Spleen (tissue), 7 donors: ENCODE measurements around the gene AAK1.
"Not testable (repeated sequence)": the region's sequence is repeated elsewhere in the genome, so short reads cannot be mapped to it uniquely, and the experiment has no call there.

Experiments
- POLR2A ChIP-seq, 3 donors: fragments of 450-650 bp; IDR thresholded peaks; one replicate each; pipeline ENCODE4 v1.5.1; 2017; ENCODE audit warnings: antibody characterized with exemption in 3 of 3, mild to moderate bottlenecking in 1 of 3
- POLR2AphosphoS5 ChIP-seq, 3 donors: sonication (generic); formaldehyde crosslinking; IDR thresholded peaks; one replicate each; pipeline ENCODE4 v1.5.1; 2017; ENCODE audit warnings: antibody characterized with exemption in 3 of 3
- TF ChIP-seq, protein P1 (sequence below), 11 experiments: fragments of 200-600 bp in 7 of 11; fragments of 450-650 bp in 4 of 11; sonication (generic) in 4 of 11; IDR thresholded peaks in 8 of 11; conservative IDR thresholded peaks in 3 of 11; 1 replicate in 7 of 11; 2 replicates in 4 of 11; pipeline versions ENCODE4 v1.4.0 to v1.8.0; 2016 to 2021; ENCODE audit warnings: antibody characterized with exemption in 11 of 11, inconsistent platforms in 4 of 11, mild to moderate bottlenecking in 1 of 11
- donor health status: DM: no; HTN: no; CAD: no; lungs with moderate emphysema.
- donor health status: DM: no; HTN: no; CAD: no.
- donor health status: DM: no; HTN: no; CAD: no.

DNA sequence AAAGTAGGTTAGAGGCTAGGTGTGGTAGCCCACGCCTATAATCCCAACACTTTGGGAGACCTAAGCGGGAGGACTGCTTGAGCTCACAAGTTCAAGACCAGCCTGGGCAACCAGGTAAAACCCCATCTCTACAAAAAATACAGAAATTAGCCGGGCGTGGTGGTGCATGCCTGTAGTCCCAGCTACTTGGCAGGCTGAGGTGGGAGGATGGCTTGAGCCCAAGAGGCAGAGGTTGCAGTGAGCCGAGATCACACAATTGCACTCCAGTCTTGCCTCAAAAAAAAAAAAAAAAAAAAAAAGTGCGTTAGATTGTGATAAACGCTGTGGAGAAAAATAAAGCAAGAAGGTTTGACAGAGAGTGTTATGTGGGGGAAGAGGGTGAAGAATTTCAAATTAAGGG, 36.8 kb downstream of the AAK1 start:
- TF ChIP-seq, protein P1, sequence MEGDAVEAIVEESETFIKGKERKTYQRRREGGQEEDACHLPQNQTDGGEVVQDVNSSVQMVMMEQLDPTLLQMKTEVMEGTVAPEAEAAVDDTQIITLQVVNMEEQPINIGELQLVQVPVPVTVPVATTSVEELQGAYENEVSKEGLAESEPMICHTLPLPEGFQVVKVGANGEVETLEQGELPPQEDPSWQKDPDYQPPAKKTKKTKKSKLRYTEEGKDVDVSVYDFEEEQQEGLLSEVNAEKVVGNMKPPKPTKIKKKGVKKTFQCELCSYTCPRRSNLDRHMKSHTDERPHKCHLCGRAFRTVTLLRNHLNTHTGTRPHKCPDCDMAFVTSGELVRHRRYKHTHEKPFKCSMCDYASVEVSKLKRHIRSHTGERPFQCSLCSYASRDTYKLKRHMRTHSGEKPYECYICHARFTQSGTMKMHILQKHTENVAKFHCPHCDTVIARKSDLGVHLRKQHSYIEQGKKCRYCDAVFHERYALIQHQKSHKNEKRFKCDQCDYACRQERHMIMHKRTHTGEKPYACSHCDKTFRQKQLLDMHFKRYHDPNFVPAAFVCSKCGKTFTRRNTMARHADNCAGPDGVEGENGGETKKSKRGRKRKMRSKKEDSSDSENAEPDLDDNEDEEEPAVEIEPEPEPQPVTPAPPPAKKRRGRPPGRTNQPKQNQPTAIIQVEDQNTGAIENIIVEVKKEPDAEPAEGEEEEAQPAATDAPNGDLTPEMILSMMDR (IDR thresholded peaks at IDR 0.05 in 8 of 11, conservative IDR thresholded peaks at IDR 0.05 in 3 of 11) = not testable (repeated sequence)
- not testable (repeated sequence) for TF ChIP-seq POLR2A, POLR2AphosphoS5 (IDR thresholded peaks at IDR 0.05)
